Esophagus (tissue), 2 donors: ENCODE results near the gene XIRP1. TPM values are rescaled to one million over a fixed set of nuclear protein-coding genes. Genes with fewer than 3 reads are reported as not detected.

Experiments
- H3K27ac ChIP-seq, 2 donors: one replicate each; pipeline ENCODE4 v1.5.1; 2013; ENCODE audit warnings: low read depth in 2 of 2, mild to moderate bottlenecking in 2 of 2, inconsistent platforms in 1 of 2, low read length in 1 of 2, moderate library complexity in 1 of 2
- H3K27me3 ChIP-seq, 2 donors: one replicate each; pipeline ENCODE4 v1.6.1; 2013; ENCODE audit warnings: low read length in 2 of 2, control low read depth in 1 of 2, mild to moderate bottlenecking in 1 of 2; ENCODE audit not compliant: insufficient read depth in 2 of 2, control insufficient read depth in 1 of 2
- H3K36me3 ChIP-seq, 2 donors: one replicate each; pipeline ENCODE4 v1.6.1; 2013; ENCODE audit warnings: low read length in 1 of 2; ENCODE audit not compliant: control insufficient read depth in 2 of 2, insufficient read depth in 2 of 2
- H3K4me1 ChIP-seq, 2 donors: one replicate each; pipeline ENCODE4 v1.6.1; 2013; ENCODE audit warnings: low read length in 1 of 2; ENCODE audit not compliant: control insufficient read depth in 2 of 2, insufficient read depth in 2 of 2
- H3K4me3 ChIP-seq, 2 donors: one replicate each; pipeline ENCODE4 v1.5.1; 2013; ENCODE audit warnings: low read length in 2 of 2, mild to moderate bottlenecking in 2 of 2, low read depth in 1 of 2, moderate library complexity in 1 of 2
- H3K9me3 ChIP-seq, 2 donors: one replicate each; pipeline ENCODE4 v1.6.1; 2013; ENCODE audit warnings: mild to moderate bottlenecking in 2 of 2, low read depth in 1 of 2, low read length in 1 of 2, moderate library complexity in 1 of 2; ENCODE audit not compliant: control insufficient read depth in 2 of 2, insufficient read depth in 1 of 2
- WGBS, 2 donors: extraction: QIAGEN DNeasy Blood & Tissue Kit; methylation state at CpG; one replicate each; pipeline ENCODE4 v1.1.7; 2013; 5-methylcytosine and 5-hydroxymethylcytosine counted together
- polyA plus RNA-seq, 2 donors: library from polyadenylated mRNA; stranded (reverse); fragments of 200-250 nt; gene quantifications; one replicate each; pipeline ENCODE4 v1.2.3, GENCODE V29; 2013
- donor health status: healthy with polysubstance abuse.
- donor health status: Bipolar disorder and iron deficiency.

The XIRP1 gene
- polyA plus RNA-seq, 2 donors: 0.07 to 0.10 TPM

DNA sequence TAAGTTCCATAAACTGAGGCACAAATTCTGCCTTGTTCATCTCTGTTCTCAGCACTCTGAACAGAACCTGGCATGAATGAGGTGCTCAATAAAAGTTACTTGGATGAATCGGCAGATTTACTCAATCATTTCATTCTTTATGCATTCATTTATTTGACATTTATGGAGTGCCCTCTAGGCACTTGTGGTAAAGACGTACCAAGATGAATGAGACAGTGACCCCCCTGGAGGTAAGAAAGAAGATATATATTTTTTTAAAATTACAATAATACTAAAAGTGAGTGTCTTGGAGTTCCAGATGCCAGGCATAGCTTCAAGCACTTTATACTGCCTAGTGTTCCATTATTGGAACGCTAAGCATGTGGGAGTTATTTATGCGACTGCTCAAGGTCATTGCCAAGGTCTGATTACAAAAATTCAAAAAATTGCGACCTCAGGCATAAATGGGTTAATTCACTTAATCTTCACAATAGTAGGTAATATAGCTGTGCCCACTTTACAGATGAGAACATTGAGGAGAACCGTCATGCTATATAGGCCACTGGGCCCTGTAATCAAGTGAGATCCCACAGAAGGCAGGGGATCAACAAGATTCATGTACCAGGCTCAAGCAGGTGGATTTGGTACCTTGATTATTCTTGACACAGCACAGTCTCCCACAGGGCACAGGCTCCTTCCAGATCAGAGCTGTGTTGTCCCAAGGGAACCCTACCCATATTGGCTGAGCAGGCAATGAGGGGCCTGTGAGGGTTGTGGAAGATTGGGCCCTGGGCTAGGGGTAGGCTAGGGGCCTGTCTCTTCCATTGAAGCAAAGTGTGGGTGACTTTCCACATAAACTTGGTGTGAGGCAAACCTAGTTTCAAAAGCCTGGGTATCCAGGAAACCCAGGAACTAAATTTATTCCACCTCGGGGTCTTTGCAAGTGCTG is 10.7 kb downstream of the XIRP1 start:
- whole genome bisulfite sequencing, 2 donors: 72 to 76% methylated on average over 7 of the region's 7 CpGs
- H3K27ac ChIP-seq: peak overlapping the region; percentile 52 to 62
- no peaks in the 10 kb centered on the region for H3K27me3 ChIP-seq
- no peaks in the 10 kb centered on the region for H3K36me3 ChIP-seq
- H3K4me1 ChIP-seq: peaks cover 0 to 14% of the 10 kb centered on the region in 2 donors
- no peaks in the 10 kb centered on the region for H3K9me3 ChIP-seq
- no peak overlapping the region for H3K4me3 ChIP-seq

DNA sequence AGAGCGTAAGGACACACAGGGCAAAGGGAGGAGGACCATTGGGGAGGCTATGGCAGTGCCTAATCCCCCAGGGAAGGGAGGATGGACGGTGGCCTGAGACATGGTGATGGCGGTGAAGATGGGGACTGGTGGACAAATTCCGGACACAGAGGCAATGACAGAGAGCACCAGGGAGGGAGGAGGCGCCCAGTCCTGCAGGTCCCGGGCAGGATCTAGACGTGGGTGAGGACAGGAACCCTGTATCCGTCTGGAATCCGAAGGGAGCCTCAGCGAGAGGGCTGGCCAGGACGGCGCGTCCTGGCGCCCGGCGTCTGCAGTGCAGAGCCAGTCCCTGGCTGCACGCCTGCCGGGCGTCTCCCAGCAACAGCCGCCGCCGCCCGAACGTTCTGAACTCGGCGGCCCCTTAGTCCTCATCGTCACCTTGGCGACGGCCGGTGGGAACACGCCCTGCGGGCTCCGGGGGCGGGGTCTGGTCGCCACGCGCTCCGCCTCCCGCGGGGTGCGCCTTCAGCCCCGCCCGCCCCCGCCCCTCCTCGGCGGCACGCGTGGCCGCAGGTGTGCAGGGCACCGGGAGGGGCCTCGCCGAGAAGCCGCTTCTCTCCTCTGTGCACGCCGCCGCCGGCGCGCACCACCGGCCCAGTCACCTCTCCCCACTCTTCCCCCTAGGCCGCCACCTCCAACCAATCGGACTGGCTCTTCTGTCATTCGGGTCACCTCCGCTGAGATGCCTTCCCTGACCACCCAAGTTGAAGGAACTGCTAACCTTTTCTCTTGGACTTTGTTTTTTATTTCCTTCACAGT is 11.6 kb downstream of the XIRP1 start:
- peak overlapping the region; percentile 72 to 78 for H3K27ac ChIP-seq
- no peaks in the 10 kb centered on the region for H3K36me3 ChIP-seq
- H3K4me3 ChIP-seq: peak overlapping the region; percentile 27 to 28
- no peaks in the 10 kb centered on the region for H3K27me3 ChIP-seq
- H3K9me3 ChIP-seq: no peaks in the 10 kb centered on the region
- peaks cover 0 to 9% of the 10 kb centered on the region in 2 donors for H3K4me1 ChIP-seq
- 2 to 4% methylated on average over 44 to 64 of the region's 64 CpGs for WGBS, 2 donors

DNA sequence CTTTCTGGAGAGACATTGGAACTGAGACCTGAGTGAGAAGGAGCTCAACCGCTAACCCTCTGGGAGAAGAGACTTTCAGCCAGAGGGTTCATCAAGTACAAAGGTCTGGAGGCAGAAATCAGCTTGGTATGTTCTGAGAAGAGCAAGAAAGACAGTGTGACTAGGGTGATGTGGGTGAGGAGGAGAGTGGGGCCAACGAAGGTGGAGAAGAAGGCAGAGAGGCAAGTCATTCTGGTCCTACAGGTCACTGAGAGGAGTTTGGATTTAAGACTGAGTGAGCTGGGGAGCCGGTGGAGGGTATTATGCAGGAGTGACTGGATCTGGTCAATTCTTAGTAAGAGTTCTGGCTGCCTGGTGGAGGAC is 12.2 kb downstream of the XIRP1 start:
- Histone ChIP-seq H3K27ac (peak overlapping the region; percentile 72 to 78), H3K27me3 (no peaks in the 10 kb centered on the region), H3K4me3 (peak overlapping the region in 1 of 2 donors; percentile 27), H3K36me3 (no peaks in the 10 kb centered on the region), H3K9me3 (no peaks in the 10 kb centered on the region), H3K4me1 (peaks cover 0 to 9% of the 10 kb centered on the region in 2 donors)
- WGBS, 2 donors: 45 to 49% methylated on average over 3 of the region's 3 CpGs

DNA sequence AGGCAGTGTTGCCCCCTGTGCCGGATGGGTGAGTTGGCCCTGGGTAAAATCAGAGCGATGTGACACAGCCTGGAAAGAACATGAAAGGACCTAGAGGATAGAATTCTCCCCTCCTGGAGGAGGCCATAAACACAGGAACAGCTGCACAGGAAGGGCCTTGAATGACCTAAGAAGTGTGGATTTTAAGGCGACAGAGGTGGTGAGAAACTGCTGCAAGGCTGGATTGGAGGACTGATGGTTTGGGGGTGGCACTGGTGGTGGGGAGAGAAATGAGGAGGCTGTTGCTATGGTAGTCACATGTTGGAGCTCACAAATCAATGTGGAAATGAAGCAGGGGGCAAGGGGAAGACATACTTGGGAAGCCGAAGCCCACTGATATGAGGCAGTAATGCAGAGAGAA is 13.8 kb downstream of the XIRP1 start:
- WGBS, 2 donors: 66% methylated on average over 4 of the region's 4 CpGs
- no peaks in the 10 kb centered on the region for H3K27me3 ChIP-seq
- H3K4me1 ChIP-seq: peaks cover 0 to 9% of the 10 kb centered on the region in 2 donors
- H3K4me3 ChIP-seq: no peak overlapping the region
- no peaks in the 10 kb centered on the region for H3K36me3 ChIP-seq
- H3K9me3 ChIP-seq: no peaks in the 10 kb centered on the region
- peak overlapping the region; percentile 79 to 92 for H3K27ac ChIP-seq

DNA sequence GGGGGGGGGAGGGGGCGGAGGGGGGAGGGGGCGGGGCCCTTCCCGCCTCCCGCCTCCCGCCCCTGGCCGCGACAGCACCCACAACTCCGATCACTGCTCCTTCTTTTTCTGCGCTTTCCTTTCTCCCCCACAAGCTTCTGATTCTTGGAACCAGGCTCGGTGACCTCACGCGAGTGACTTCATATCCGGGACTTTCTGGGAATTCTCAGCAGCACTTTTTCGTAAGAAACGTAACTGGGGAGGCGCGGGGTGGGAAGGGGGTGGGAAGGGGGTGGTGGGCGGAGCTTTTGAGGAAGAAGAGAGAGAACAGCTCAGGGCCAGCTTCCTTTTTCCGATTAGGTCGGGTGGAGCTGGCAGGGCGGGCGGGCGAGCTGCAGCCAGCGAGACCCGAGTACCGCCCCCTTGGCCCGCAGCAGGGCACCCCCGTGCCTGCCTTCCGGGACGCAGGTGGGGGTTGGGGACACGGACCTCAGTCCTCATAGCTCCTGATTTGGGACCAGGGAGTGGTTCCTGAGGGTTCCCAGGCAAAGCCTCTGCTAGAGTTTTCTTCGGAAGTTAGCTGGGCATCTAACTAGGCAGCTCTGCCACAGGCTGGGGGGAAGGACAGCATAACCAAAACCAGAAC is 14.6 kb downstream of the XIRP1 start:
- H3K9me3 ChIP-seq: no peaks in the 10 kb centered on the region
- H3K27ac ChIP-seq: peak overlapping the region; percentile 88 to 92
- no peaks in the 10 kb centered on the region for H3K27me3 ChIP-seq
- WGBS, 2 donors: 1% methylated on average over 26 to 29 of the region's 32 CpGs
- H3K4me3 ChIP-seq: peak overlapping the region; percentile 37 to 48
- H3K4me1 ChIP-seq: peaks cover 0 to 9% of the 10 kb centered on the region in 2 donors
- no peaks in the 10 kb centered on the region for H3K36me3 ChIP-seq

DNA sequence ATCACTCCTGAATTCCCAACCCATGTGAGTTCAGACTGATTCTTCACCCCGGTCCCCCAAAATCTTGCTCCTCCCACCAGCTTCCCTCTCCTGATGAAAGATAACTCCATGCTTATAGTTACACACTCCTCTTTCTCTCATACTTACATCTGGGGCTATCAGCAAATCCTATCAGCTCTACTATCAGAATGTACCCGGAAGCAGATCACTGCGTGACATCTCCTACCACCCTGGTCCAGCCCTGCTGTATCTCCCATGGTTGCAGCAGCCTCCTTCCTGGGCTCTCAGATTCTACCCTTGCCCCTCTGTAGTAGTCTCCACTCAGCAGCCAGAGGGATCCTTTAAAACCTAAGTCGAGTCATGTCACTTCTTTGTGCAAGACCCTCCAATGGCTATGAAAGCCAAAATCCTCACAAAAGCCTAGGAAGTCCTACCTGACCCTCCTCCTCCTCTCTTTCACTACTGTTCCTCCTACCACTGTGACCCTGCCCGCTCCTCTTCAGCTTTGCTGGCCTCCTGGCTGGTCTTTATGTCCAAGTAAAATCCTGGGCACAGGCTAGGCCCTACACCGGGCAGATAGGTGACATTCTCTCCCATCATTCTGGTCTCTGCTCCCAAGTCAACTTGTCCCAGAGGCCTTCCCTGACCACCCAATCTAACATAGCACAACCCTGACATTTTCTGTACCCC is 16.2 kb downstream of the XIRP1 start:
- H3K27me3 ChIP-seq: no peaks in the 10 kb centered on the region
- 90 to 94% methylated on average over 6 of the region's 6 CpGs for WGBS, 2 donors
- no peak overlapping the region for H3K4me3 ChIP-seq
- peaks cover 0 to 9% of the 10 kb centered on the region in 2 donors for H3K4me1 ChIP-seq
- peak overlapping the region; percentile 15 to 92 for H3K27ac ChIP-seq
- no peaks in the 10 kb centered on the region for H3K9me3 ChIP-seq
- H3K36me3 ChIP-seq: no peaks in the 10 kb centered on the region

DNA sequence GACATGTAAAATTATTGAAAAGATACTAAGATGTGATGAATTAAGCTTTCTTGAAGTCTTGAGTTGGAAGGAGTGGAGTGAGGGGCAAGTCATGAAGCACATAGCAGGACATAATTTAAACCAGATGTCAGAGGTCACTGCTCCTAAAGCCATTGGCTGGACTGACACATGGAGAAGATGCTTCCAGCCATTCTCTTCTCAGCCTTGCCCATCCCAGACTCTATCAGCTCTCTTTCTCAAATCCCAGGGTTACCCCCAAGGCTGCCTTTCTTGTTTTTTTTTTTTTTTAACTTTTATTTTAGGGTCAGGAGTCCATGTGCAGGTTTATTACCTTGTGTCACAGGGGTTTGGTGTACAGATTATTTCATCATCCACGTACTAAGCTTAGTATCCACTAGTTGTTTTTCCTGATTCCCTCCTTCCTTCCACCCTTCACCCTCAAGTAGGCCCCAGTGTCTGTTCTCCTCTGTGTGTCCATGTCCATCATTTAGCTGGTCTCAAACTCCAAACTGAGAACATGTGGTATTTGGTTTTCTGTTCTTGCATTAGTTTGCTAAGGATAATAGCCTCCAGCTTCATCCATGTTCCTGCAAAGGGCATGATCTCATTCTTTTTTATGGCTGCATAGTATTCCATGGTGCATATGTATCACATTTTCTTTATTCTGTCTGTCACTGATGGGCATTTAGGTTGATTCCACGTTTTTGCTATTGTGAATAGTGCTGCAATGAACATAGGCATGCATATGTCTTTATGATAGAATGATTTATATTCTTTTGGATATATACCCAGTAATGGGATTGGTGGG is 18.9 kb downstream of the XIRP1 start:
- peaks cover 0 to 2% of the 10 kb centered on the region in 2 donors for H3K4me1 ChIP-seq
- H3K9me3 ChIP-seq: no peaks in the 10 kb centered on the region
- no peak overlapping the region for H3K4me3 ChIP-seq
- 60 to 72% methylated on average over 2 of the region's 2 CpGs for WGBS, 2 donors
- no peaks in the 10 kb centered on the region for H3K36me3 ChIP-seq
- no peaks in the 10 kb centered on the region for H3K27me3 ChIP-seq
- H3K27ac ChIP-seq: no peak overlapping the region

DNA sequence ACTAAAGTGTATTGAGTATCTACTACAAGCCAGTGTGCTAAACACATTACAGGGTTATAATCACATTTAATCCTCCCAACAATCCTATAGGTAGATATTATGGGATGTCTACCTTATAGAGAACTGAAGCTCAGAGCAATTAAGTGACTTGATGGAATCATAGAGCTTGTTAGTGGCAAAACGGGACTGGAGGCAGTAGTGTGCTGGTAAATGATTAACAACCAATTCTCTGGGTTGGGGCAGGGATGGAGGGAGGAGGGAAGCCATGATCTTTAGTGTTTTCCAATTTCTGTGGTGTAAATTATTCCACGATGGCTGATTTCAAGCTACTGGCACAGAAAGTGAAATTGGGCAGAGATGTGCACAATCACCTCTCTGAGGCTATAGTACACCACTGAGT is 20.5 kb downstream of the XIRP1 start:
- no peaks in the 10 kb centered on the region for H3K36me3 ChIP-seq
- H3K27me3 ChIP-seq: no peaks in the 10 kb centered on the region
- no peaks in the 10 kb centered on the region for H3K9me3 ChIP-seq
- peaks cover under 1 to 2% of the 10 kb centered on the region in 2 donors for H3K4me1 ChIP-seq
- no peak overlapping the region for H3K27ac ChIP-seq
- 70 to 74% methylated on average over 2 of the region's 2 CpGs for WGBS, 2 donors
- no peak overlapping the region for H3K4me3 ChIP-seq
